Activated effector memory CD4-positive, alpha-beta T cell treated with Interleukin-2 at 50 U/mL for 16 hours (primary cell): ENCODE data around the gene STAM.

Experiments
- DNase-seq: peaks from one replicate; pipeline ENCODE4 v3.0.0-alpha.2; 2020

STAM gene

DNA sequence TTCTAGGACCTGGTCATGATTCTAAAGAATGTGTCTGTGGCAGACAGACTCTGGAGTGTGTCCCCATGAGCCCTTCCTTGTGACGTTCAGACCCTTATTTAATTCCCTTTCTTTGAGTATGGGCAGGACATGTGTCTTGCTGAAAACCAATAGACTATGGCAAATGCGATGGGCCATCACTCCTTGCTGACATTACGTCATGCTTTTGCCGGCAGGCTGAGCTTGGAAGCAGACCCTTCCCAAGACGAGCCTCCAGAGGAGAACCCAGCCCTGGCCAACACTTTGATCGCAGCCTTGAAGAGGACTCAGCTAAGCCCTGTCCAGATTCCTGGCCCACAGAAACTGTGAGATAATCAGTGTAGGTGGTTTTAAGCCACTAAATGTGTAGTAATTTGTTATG lies 89.7 kb downstream of the STAM start:
- no peak for DNase-seq

DNA sequence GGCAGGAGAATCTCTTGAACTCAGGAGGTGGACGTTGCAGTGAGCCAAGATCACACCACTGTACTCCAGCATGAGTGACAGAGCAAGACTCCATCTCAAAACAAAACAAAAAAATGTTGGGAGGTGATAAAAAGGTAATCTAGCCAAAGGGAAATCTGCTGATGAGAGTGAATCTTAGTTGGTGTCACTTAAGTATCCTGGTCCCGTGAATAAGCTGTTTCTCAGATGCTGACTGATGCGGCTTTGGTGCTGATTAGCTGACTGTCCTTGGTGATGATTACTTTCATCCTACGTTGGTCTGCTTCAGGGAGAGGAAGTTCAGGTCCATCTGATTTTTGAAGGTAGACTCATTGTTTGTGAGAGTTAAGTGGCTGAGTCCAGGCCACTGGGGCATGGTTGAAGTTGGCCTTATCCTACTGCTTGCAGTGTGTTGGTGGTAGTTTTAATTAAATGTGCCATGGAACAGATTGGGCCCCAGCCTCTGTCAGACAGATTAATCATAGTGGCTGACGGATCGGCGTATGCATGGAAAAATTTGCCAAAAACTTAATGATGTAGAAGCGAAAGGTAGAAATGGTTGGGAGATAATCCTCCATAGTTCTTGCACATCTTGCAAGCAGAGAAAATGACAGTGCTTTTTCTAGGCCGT lies 90.6 kb downstream of the STAM start:
- DNase-seq: no peak

DNA sequence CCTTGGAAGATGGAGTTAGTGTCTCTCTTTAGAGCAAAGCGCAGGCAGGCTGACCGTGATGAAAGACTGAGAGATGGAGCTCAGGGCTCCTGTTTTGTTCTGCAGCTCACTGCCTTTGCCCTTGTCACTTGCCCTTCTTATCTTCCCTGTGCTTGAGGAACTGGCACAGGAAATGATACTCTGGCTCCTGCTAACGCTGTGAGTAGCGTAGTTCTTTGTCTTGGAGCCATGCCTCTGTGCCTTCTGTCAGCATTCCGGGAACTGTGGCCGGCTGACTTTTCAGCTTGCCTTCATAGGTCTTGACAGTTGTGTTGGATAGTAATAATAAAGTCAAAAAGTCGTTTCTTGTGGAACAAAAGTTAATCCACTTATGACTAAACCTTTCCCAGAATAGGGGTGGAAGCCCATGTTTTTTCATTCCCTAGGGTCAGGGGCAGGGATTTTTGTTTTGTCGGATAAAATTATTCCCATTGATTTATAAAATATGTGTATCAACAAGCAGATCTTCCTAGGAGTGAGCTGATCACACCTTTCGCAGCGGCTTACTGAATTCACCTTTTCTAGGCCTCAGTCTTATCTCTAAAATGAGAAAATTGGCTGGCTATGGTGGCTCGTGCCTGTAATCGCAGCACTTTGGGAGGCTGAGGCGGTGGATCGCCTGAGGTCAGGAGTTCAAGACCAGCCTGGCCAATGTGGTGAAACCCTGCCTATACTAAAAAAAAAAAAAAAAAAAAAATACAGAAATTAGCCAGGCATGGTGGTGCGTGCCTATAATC lies 91.4 kb downstream of the STAM start:
- no peak for DNase-seq

DNA sequence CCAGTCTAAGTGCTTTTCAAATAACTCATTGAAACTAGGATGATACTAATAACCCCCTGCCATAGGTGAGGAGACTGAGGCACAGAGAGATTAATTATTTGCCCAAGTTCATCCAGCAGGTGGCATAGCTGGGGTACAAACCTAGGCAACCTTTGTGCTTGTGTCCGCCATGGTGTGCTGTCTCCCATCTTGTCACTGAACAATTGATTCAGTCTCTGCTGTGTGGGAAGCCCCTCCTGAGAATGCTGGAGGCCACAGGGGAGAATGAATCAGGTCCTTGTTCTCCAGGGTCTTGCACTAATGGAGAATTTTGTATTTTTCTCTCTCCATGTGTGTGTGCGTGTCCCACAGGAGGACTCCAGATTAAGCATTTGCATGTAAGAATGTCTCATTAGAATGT lies 92.3 kb downstream of the STAM start:
- DNase-seq: no peak

GRCh38 chr10:17737027-17737965 lies 93.3 kb downstream of the STAM start:
- DNase-seq: no peak

- no peak for DNase-seq
Observed at GRCh38 chr10:17740668-17741067, 96.7 kb downstream of the STAM start.

DNA sequence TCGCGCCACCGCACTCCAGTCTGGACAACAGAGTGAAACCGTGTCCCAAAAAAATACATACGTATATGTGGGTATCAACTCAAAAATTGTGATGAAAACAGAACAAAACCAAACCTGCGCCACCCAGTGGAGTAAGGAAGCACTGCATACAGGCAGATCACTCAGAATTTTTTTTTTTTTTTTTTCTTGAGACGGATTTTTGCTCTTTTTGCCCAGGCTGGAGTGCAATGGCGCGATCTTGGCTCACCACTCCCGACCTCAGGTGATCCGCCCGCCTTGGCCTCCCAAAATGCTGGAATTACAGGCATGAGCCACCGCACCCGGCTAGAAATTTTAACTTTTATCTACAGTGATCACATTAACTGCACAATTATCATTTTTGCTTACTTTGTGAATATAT lies 99.0 kb downstream of the STAM start:
- peak; percentile 45 for DNase-seq

- no peak for DNase-seq
Observed at GRCh38 chr10:17743437-17743836, 99.5 kb downstream of the STAM start.

DNA sequence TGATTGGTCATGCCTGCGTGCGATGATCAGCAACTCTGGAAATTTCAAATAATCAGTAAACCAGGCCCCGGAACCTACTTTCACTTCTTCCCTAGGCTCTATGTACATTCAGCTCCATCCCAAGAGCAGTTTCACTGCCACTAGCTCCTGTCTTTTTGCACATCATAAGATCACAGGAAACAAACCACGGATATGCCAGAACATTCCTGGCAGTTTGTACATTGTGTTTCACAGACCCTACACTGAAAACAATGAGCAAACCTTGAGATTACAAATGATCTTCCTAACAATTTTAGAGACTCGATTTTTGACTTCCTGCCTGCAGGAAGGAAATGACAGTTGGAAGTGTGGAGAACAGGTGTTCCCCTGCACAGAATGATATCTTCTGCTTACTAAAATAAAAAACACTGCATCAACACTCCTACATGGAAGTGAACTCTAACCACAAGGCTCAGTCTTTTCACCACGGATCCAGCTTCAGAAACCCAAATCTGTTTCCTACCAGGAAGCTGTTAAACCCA lies 100.5 kb downstream of the STAM start:
- DNase-seq: no peak

DNA sequence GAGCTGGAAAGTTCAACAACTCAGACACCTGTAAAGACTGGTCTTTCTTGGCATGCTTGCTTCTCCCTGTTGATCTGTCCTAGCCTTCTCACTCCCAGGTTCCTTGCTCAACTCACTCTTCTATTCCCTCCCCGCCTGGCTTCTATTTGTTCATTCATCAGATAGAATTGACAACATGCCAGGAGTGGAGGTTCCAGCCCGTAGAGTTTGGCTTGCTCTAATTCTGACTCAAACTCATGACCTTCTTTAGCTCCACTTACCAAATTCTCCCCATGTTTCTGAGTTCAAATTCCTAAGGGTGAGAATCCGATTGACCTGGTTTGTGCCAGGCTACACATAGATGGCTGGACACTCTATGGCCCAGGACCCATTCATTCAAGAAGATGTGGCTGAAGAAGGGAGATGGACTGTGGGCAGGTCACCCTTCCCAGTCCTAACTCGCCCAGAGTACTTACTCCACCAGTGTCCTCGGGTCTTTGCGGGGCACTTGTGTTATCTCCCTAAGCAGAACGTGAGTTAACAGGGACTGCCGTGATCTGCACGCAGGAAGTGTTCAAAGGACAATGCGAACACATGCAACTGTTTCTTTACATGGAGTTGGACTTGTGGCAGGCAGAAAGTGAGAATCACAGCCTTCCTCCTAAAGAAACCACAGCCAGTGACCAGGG lies 104.1 kb downstream of the STAM start:
- no peak for DNase-seq

- no peak for DNase-seq
Observed at GRCh38 chr10:17749890-17750289, 105.9 kb downstream of the STAM start.

GRCh38 chr10:17751781-17752445 lies 108.0 kb downstream of the STAM start, which contains the start of gene TMEM236:
Gene TMEM236, plus strand, starts transcription at chr10:17752201. Its CDS starts 95 bp downstream, at chr10:17752296.
- DNase-seq: no peak

DNA sequence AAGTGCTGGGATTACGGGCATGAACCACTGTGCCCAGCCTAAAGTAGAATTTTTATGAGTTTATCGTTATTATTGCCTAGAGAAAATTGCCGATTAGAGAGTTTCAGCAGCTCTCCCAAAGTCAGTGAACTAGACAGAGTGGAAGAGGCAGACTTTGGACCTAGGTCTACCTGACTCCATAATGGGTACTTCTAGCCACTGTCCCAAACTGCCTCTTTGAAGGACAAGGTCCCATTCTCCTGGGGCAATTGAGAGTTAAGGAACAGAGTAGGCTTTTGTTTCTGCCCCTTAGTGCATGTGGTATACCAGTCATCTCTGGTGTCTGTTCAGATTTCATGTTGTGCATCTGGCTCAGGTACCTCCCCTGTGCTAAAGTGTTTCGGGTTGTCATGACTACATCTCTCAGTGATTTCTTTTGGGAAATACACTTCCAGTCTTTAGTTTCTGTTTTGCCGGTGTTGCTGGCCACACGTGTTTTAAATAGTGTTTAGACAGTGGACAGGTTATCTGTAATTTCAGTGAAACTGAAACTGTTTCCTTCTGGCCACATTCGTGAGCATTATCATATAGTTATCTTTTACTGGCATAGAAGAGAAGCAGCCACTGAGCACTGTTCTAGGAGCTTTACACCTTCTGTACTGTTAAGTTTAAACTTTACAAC lies 112.7 kb downstream of the STAM start:
- DNase-seq: no peak

GRCh38 chr10:17758200-17758599 lies 114.2 kb downstream of the STAM start:
- DNase-seq: no peak

- DNase-seq: no peak
Observed at GRCh38 chr10:17758896-17759295, 114.9 kb downstream of the STAM start.

GRCh38 chr10:17764142-17764541 lies 120.2 kb downstream of the STAM start:
- no peak for DNase-seq

GRCh38 chr10:17765602-17766001 lies 121.7 kb downstream of the STAM start:
- DNase-seq: no peak
